LNCaP clone FGC (cell line): ENCODE results near the gene ATP11A.

ENCODE experiments used
- DNase-seq: peaks from one replicate; pipeline ENCODE4 v3.0.0-alpha.2; 2011; ENCODE audit warnings: low read depth
- H3K4me3 ChIP-seq: 2 replicates; pipeline ENCODE4 v1.5.1; 2011; ENCODE audit warnings: mild to moderate bottlenecking, low read depth, low read length, control low read depth
- CTCF ChIP-seq: IDR thresholded peaks from 2 replicates; pipeline ENCODE4 v1.5.1; 2012; ENCODE audit warnings: mild to moderate bottlenecking; ENCODE audit not compliant: control insufficient read depth, insufficient read depth; ENCODE audit errors: extremely low read depth

Gene ATP11A

GRCh38 chr13:112655913-112656312, 33.9 kb upstream of the ATP11A start:
- no peak for TF ChIP-seq CTCF
- DNase-seq, result no peak

GRCh38 chr13:112657850-112658445, 31.9 kb upstream of the ATP11A start:
- DNase-seq, result no peak
- H3K4me3 ChIP-seq, result no peak overlapping the region
- TF ChIP-seq CTCF, result no peak

More at GRCh38 chr13:112655913-112656312, 33.9 kb upstream of the ATP11A start:
- H3K4me3 ChIP-seq, result no peak overlapping the region

- no peak for TF ChIP-seq CTCF
These were observed 31.0 kb upstream of the ATP11A start for GRCh38 chr13:112658808-112659207.

GRCh38 chr13:112661291-112661690, 28.5 kb upstream of the ATP11A start:
- no peak for TF ChIP-seq CTCF
- no peak overlapping the region for H3K4me3 ChIP-seq
- no peak for DNase-seq

More at GRCh38 chr13:112658808-112659207, 31.0 kb upstream of the ATP11A start:
- H3K4me3 ChIP-seq, result no peak overlapping the region
- no peak for DNase-seq

- DNase-seq, result no peak
- TF ChIP-seq CTCF, result no peak
- no peak overlapping the region for H3K4me3 ChIP-seq
These were observed 25.2 kb upstream of the ATP11A start for GRCh38 chr13:112664501-112665203.

- no peak overlapping the region for H3K4me3 ChIP-seq
- TF ChIP-seq CTCF, result no peak
- DNase-seq, result no peak
These were observed 20.9 kb upstream of the ATP11A start for GRCh38 chr13:112668924-112669323.
